HG02885 (cell line): ENCODE results near the gene MMD.
A peak's percentile ranks its signal among the peaks of the same experiment; 100 is the strongest.

Experiments
- ATAC-seq: cut with Tn5 transposase; IDR thresholded peaks from one replicate; pipeline ENCODE4 v1.9.1; 2021; ENCODE audit warnings: mild to moderate bottlenecking; ENCODE audit not compliant: unreplicated experiment, poor library complexity

The MMD gene

GRCh38 chr17:55356434-55357328 is 65.0 kb downstream of the MMD start:
- ATAC-seq = peak; percentile 96

- ATAC-seq = no peak
Observed at GRCh38 chr17:55354941-55355340, 66.7 kb downstream of the MMD start.

- no peak for ATAC-seq
Observed at GRCh38 chr17:55354010-55354409, 67.6 kb downstream of the MMD start.

- ATAC-seq = no peak
Observed at GRCh38 chr17:55351226-55351625, 70.4 kb downstream of the MMD start.

GRCh38 chr17:55350825-55351205 is 70.8 kb downstream of the MMD start:
- ATAC-seq = no peak

DNA sequence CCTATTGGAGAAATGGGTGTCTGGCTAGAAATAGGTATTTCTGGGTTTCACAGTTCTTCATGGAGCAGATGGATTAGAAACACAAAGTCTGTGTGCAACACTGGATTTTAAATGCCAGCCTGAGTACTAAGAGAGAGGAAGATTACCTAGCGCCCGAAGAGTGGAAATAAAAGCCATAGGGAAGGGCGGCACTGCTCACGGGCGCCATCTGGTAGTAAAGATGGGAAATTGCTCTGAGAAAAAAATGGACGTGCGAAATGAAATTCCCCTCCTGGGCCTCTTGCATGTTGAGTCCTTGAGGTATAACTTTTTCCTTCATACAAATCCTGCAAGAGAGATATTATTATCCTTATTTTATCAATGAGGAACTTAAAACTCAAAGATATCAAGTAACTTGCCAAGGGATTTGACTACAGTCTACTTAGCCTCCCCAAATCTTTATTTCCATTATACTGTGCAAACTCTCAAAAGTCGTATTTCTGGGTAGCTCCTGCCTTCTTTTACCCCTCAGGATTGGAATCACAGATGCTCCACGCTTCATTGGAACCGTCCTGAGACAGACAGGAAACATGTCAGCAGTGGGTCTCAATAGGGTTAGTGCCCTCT is 72.8 kb downstream of the MMD start:
- peak; percentile 74 for ATAC-seq

GRCh38 chr17:55347341-55347740 is 74.3 kb downstream of the MMD start:
- no peak for ATAC-seq

GRCh38 chr17:55346658-55347057 is 75.0 kb downstream of the MMD start:
- ATAC-seq = no peak

DNA sequence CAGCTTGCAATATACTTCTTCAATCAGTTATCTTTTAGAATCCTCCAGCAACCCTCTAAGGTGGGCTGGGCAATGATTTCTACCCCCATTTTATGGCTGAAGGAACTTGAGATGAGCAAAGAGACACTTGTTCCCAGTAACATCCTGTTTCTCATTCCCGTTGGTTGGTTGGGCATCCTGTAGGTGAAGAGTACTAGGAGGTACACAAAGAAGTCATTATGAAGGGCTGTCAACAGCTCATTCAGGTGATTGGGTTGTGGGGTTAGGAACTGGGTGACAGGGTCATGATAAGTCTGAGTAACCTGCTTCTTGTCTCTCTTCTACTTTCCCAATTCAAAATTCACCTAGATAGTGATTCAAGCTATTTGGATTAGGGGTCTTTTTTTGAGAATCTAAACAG is 76.5 kb downstream of the MMD start:
- ATAC-seq = no peak

DNA sequence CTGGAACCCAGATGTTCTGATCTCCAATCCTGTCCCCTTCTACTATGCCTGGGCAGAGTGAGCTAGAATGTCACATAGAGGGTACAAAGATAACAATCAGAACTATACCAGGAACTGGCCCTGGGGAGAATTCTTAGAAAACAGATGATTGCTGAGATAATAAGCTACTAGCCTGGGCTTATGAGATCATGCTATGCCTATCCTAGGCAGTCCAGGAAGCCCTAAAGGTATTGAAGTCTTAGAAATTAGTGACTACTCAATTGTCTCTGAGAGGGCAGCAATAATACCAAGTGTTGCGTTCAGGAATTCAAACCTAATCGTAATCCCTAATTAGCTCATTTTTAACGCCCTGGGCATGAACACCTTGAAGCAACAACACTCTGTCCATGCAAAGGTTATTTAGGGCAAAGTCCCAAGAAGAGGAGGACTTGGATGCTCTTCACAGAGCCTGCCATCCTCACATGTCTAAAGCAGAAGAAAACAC is 77.1 kb downstream of the MMD start:
- ATAC-seq = no peak

DNA sequence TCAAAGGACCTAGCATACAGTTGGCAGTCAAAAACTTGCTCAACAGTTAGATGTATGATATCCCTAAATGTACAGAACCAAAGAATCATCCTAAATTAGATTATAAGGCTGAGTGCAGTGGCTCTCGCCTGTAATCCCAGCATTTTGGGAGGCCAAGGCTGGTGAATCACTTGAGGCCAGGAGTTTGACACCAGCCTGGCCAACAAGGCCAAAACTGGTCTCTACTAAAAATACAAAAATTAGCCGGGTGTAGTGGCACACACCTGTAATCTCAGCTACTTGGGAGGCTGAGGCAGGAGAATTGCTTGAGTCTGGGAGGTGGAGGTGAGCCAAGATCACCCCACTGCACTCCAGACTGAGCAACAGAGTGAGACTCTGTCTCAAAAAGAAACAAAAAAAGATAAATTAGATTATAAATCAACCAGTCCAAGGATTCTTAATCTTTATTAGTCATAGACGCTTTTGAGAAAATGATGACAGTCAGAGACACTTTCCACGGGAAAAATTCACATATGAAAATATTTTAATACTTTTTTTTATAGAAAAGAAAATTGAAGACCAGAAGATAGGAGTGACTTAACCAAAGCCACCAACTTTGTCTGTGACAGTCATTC is 77.6 kb downstream of the MMD start:
- no peak for ATAC-seq

DNA sequence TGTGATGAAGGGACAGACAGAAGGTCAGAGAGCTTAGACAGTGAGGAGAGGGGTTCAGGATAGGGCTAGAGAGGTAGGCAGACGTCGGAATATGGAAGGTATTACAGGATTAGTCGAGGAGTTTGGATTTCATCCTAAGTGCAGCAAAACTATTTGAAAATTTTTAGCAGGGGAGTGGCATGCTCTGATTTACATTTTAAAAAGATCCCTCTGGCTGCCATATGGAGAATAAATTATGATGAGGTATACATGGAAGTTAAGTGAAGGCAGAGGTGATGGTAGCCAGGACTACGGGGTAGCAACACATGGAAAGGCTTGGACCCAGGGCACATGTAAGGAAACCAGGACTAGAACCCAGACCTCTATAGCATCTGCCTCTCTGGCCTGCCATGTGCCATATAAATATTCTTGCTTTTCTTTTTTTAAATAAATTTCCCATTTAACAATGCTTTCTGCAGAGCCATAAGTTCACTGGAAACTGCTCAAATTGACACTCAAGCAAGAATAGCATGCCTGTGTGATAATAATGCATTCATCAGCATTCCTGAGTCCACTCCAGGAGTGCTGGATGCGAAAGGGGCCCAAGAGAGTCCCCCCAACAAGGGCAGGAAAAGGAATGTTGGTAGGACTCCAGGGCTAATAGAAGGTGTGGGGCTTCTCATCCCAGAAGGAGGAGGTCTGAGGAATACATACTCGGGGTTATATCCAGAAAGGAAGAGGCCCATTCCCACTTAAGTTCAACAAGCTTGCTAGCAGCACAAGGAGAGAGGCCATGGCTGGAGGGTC is 78.6 kb downstream of the MMD start:
- no peak for ATAC-seq
